NT2/D1 (cell line): ENCODE data around the gene BMPR1A.
"Not testable (repeated sequence)": the region's sequence is repeated elsewhere in the genome, so short reads cannot be mapped to it uniquely, and the experiment has no call there.

ENCODE experiments used
- YY1 ChIP-seq: IDR thresholded peaks from 2 replicates; pipeline ENCODE4 v1.6.1; 2011; ENCODE audit not compliant: insufficient read length, insufficient read depth
- ZNF274 ChIP-seq: IDR thresholded peaks from 2 replicates; pipeline ENCODE4 v1.6.1; 2011; ENCODE audit warnings: mild to moderate bottlenecking, low read depth, low read length

- not testable (repeated sequence) for TF ChIP-seq ZNF274, YY1
Measured at GRCh38 chr10:86735278-86735677, 21.1 kb upstream of the BMPR1A start.
